ENCODE measurements around the gene TRIML2. TPM values are rescaled to one million over a fixed set of nuclear protein-coding genes. Genes with fewer than 3 reads are reported as not detected.

Gene TRIML2, protein sequence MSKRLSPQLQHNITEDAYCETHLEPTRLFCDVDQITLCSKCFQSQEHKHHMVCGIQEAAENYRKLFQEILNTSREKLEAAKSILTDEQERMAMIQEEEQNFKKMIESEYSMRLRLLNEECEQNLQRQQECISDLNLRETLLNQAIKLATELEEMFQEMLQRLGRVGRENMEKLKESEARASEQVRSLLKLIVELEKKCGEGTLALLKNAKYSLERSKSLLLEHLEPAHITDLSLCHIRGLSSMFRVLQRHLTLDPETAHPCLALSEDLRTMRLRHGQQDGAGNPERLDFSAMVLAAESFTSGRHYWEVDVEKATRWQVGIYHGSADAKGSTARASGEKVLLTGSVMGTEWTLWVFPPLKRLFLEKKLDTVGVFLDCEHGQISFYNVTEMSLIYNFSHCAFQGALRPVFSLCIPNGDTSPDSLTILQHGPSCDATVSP
- polyA plus RNA-seq (2013, experiment 1 of 4), result not detected
- 0.30 TPM for polyA plus RNA-seq (2013, experiment 2 of 4)
- polyA plus RNA-seq (2013, experiment 3 of 4), result 0.43 TPM
- polyA plus RNA-seq (2013, experiment 4 of 4), result 0.20 TPM

DNA sequence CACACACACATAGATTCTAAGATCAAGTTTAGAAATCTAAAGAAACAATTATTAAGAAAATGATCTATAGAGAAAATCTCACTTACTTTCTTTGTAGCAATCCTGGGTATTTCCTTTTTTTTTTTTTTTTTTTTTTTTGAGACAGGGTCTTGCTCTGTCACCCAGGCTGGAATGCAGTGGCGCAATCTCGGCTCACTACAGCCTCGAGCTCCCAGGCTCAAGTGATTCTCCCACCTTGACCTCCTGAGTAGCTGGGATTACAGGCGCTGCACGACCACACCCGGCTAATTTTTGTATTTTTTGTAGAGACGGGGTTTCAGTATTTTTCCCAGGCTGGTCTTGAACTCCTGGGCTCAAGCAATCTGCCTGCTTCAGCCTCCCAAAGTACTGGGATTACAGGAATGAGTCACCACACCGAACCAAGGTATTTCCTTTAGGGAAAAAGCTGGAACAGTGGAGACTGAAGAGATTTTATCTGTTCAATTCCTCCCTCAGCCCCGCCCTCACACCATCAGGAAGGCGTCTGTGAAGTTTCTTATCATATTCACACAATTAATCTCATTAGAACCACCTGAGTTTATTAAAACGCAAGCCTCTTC is at the start of gene TRIML2:
Gene TRIML2 (minus strand): TSS at position 447 of the 599 bp plus-strand sequence. CDS start 4,235 bp downstream, outside the sequence.
- 48 to 50% methylated on average over 11 of the region's 11 CpGs for WGBS, 2 experiments

DNA sequence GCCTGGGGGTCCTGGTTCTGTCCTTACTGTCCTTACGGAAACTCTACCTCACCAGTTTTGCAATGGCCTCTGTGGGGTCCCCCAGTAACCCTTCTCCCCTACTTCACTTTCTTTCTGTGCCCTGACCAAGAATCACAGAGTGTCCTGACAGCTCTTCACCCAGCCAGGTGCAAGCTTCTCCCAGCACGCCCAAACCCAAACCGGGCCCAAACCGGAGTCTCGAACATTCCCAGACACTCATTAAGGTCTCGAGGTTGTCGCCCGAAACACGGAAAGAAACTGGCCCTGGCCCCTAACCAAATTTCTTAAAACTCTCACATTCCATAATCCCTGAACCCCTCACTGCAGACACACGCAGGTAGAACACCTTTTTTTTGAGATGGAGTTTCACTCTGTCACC is 48.9 kb upstream of the TRIML2 start:
- H3K4me1 ChIP-seq (ENCODE audit: control insufficient read depth, insufficient read depth, low read length), result no peaks in the 10 kb centered on the region
- 94 to 95% methylated on average over 10 of the region's 10 CpGs for WGBS, 2 experiments

More for the DNA sequence above, at the start of gene TRIML2:
- H3K36me3 ChIP-seq (ENCODE audit: control insufficient read depth, insufficient read depth, low read length), result no peaks in the 10 kb centered on the region
- H3K9me3 ChIP-seq (ENCODE audit: control insufficient read depth, low read length), result no peaks in the 10 kb centered on the region
- no peak within 1 kb of the TSS for H3K27ac ChIP-seq (ENCODE audit: insufficient read depth, low read depth, low read length, poor library complexity, severe bottlenecking)
- no peak within 1 kb of the TSS for H3K4me3 ChIP-seq (ENCODE audit: insufficient read depth, low read depth, low read length)
- peaks cover 14% of the 10 kb centered on the region for H3K4me1 ChIP-seq (ENCODE audit: control insufficient read depth, insufficient read depth, low read length)
- H3K27me3 ChIP-seq (ENCODE audit: control insufficient read depth, insufficient read depth, low read length, poor library complexity, severe bottlenecking), result no peaks in the 10 kb centered on the region

DNA sequence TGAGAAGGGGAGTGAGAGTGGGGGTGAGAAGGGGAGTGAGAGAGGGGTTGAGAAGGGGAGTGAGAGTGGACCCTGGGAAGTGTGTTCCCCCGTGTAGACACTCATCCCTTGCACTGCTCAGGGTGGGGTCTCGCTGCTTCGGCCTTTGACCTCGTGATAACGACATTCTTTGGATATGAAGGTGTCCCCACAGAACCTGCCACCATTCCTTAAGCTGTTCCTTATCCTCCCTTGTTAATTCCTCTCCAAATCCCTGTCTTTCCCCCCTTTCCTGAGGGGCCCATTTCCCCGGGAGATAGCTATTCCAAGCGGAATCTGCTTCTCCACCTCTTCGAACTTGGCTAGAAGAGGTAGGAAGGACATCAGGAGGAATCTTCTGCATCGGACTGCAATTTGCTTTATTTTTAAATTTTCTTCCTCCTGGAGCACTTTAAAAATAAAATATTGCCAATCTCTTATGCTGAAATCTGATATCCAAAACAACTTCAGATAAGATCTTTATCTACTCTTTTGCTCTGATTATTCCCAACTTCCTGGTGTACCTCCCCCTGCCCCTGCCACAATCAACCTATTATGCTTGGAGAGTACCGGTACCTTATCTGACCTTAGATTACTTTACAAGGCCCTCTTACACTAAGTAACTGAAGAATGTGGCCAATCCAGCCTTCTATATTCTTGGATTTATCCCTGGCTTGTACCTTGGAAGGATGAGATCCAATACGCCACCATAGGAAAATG is 45.4 kb upstream of the TRIML2 start:
- H3K27ac ChIP-seq (ENCODE audit: insufficient read depth, low read depth, low read length, poor library complexity, severe bottlenecking), result no peak overlapping the region
- 84 to 85% methylated on average over 11 of the region's 11 CpGs for WGBS, 2 experiments
- H3K27me3 ChIP-seq (ENCODE audit: control insufficient read depth, insufficient read depth, low read length, poor library complexity, severe bottlenecking), result no peaks in the 10 kb centered on the region
- no peaks in the 10 kb centered on the region for H3K36me3 ChIP-seq (ENCODE audit: control insufficient read depth, insufficient read depth, low read length)
- H3K4me1 ChIP-seq (ENCODE audit: control insufficient read depth, insufficient read depth, low read length), result no peaks in the 10 kb centered on the region
- H3K4me3 ChIP-seq (ENCODE audit: insufficient read depth, low read depth, low read length), result no peak overlapping the region
- H3K9me3 ChIP-seq (ENCODE audit: control insufficient read depth, low read length), result peaks cover 3% of the 10 kb centered on the region

More for the DNA sequence above, 48.9 kb upstream of the TRIML2 start:
- H3K27me3 ChIP-seq (ENCODE audit: control insufficient read depth, insufficient read depth, low read length, poor library complexity, severe bottlenecking), result no peaks in the 10 kb centered on the region
- no peak overlapping the region for H3K27ac ChIP-seq (ENCODE audit: insufficient read depth, low read depth, low read length, poor library complexity, severe bottlenecking)
- H3K4me3 ChIP-seq (ENCODE audit: insufficient read depth, low read depth, low read length), result no peak overlapping the region
- H3K36me3 ChIP-seq (ENCODE audit: control insufficient read depth, insufficient read depth, low read length), result no peaks in the 10 kb centered on the region
- peaks cover 3% of the 10 kb centered on the region for H3K9me3 ChIP-seq (ENCODE audit: control insufficient read depth, low read length)

DNA sequence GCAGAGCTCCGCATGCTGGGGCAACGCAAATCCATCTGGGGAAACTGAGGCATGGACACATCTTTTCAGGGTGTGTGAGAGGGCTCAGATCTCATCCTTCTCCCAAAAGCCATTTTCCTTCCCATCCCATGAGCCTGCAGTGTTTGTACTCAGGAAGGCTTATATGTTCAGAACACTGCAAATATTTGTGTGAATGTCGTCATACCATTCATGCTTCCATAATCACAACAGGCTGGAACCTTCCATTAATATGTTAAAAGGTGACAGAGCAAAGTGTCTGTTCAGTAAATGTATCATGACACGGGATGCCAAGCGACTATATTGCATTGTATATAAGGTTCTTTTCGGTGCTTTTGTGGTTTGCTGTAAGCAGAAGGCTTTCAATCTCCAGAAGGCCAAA is 38.4 kb upstream of the TRIML2 start:
- H3K27ac ChIP-seq (ENCODE audit: insufficient read depth, low read depth, low read length, poor library complexity, severe bottlenecking), result no peak overlapping the region
- H3K36me3 ChIP-seq (ENCODE audit: control insufficient read depth, insufficient read depth, low read length), result no peaks in the 10 kb centered on the region
- WGBS, 2 experiments, result 95 to 97% methylated on average over 6 of the region's 6 CpGs
- no peaks in the 10 kb centered on the region for H3K4me1 ChIP-seq (ENCODE audit: control insufficient read depth, insufficient read depth, low read length)
- no peak overlapping the region for H3K4me3 ChIP-seq (ENCODE audit: insufficient read depth, low read depth, low read length)
- no peaks in the 10 kb centered on the region for H3K9me3 ChIP-seq (ENCODE audit: control insufficient read depth, low read length)
- H3K27me3 ChIP-seq (ENCODE audit: control insufficient read depth, insufficient read depth, low read length, poor library complexity, severe bottlenecking), result no peaks in the 10 kb centered on the region

DNA sequence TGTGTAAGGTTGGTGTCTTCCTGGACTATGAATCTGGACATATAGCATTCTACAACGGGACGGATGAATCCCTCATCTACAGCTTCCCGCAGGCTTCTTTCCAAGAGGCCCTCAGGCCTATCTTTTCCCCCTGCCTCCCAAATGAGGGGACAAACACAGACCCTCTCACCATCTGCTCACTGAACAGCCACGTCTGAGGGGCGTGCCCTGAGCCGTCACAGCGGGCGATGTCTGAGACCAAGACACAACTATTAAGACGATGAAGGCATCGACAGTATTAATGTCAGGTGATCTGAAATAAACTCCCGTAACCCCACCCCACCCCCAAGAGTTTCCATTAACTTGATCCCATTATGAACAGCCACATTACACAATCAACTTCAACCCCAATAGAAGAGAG is 37.8 kb upstream of the TRIML2 start:
- no peaks in the 10 kb centered on the region for H3K4me1 ChIP-seq (ENCODE audit: control insufficient read depth, insufficient read depth, low read length)
- no peaks in the 10 kb centered on the region for H3K36me3 ChIP-seq (ENCODE audit: control insufficient read depth, insufficient read depth, low read length)
- H3K27ac ChIP-seq (ENCODE audit: insufficient read depth, low read depth, low read length, poor library complexity, severe bottlenecking), result no peak overlapping the region
- H3K9me3 ChIP-seq (ENCODE audit: control insufficient read depth, low read length), result no peaks in the 10 kb centered on the region
- H3K4me3 ChIP-seq (ENCODE audit: insufficient read depth, low read depth, low read length), result no peak overlapping the region
- no peaks in the 10 kb centered on the region for H3K27me3 ChIP-seq (ENCODE audit: control insufficient read depth, insufficient read depth, low read length, poor library complexity, severe bottlenecking)
- WGBS, 2 experiments, result 93 to 97% methylated on average over 11 of the region's 11 CpGs

DNA sequence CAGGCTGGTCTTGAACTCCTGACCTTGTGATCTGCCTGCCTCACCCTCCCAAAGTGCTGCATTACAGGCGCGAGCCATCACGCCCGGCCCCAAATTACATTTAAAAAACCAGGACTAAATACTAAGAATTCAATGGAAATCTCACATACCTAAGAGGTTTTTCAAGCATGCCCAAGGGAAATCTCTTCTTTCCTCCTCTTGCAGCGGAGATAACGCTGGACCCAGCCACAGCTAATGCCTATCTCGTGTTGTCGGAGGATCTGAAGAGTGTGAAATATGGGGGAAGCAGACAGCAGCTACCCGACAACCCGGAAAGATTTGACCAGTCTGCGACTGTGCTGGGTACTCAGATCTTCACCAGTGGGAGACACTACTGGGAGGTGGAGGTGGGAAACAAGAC is 37.2 kb upstream of the TRIML2 start:
- WGBS, 2 experiments, result 95 to 97% methylated on average over 11 of the region's 11 CpGs
- H3K4me3 ChIP-seq (ENCODE audit: insufficient read depth, low read depth, low read length), result no peak overlapping the region

DNA sequence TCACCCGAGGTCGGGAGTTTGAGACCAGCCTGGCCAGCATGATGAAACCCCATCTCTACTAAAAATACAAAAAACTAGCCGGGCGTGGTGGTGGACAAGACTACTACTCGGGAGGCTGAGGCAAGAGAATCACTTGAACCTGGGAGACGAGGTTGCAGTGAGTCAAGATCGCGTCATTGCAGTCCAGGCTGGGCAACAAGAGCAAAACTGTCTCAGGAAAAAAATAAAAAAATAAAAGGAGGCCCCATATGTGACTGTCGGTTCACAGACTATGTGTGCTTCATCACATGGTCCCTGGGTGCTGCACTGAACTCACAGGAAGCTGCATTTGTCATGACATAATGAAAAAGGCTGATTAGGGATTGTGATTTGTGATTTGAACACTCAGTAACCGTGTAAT is 36.2 kb upstream of the TRIML2 start:
- WGBS, 2 experiments, result 83 to 90% methylated on average over 10 of the region's 10 CpGs

More for the DNA sequence above, 37.2 kb upstream of the TRIML2 start:
- Histone ChIP-seq H3K36me3 (ENCODE audit: control insufficient read depth, insufficient read depth, low read length) (no peaks in the 10 kb centered on the region), H3K9me3 (ENCODE audit: control insufficient read depth, low read length) (no peaks in the 10 kb centered on the region), H3K27me3 (ENCODE audit: control insufficient read depth, insufficient read depth, low read length, poor library complexity, severe bottlenecking) (no peaks in the 10 kb centered on the region), H3K27ac (ENCODE audit: insufficient read depth, low read depth, low read length, poor library complexity, severe bottlenecking) (no peak overlapping the region), H3K4me1 (ENCODE audit: control insufficient read depth, insufficient read depth, low read length) (no peaks in the 10 kb centered on the region)

DNA sequence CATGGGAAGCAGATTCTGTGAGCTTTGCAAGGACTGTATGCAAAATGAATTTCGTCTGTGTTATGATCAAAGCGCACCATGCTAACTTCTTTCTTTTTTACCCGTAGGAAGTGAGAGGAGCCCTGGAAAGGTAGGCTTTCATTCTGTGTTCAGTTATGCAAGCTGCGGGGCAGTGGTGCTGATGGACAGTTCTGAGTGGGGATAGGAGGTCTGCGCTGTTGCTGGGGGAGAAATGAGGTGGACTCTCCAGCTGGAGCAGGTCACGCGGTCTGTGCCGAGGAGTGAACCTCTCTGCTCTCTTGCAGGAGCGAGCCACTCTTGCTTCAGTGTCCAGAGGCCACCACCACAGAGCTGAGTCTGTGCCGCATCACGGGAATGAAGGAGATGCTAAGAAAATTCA is 34.3 kb upstream of the TRIML2 start:
- Histone ChIP-seq H3K36me3 (ENCODE audit: control insufficient read depth, insufficient read depth, low read length) (no peaks in the 10 kb centered on the region), H3K27me3 (ENCODE audit: control insufficient read depth, insufficient read depth, low read length, poor library complexity, severe bottlenecking) (no peaks in the 10 kb centered on the region), H3K4me3 (ENCODE audit: insufficient read depth, low read depth, low read length) (no peak overlapping the region), H3K4me1 (ENCODE audit: control insufficient read depth, insufficient read depth, low read length) (no peaks in the 10 kb centered on the region), H3K27ac (ENCODE audit: insufficient read depth, low read depth, low read length, poor library complexity, severe bottlenecking) (no peak overlapping the region), H3K9me3 (ENCODE audit: control insufficient read depth, low read length) (no peaks in the 10 kb centered on the region)
- 92 to 96% methylated on average over 11 of the region's 11 CpGs for WGBS, 2 experiments

More for the DNA sequence above, 36.2 kb upstream of the TRIML2 start:
- Histone ChIP-seq H3K27me3 (ENCODE audit: control insufficient read depth, insufficient read depth, low read length, poor library complexity, severe bottlenecking) (no peaks in the 10 kb centered on the region), H3K36me3 (ENCODE audit: control insufficient read depth, insufficient read depth, low read length) (no peaks in the 10 kb centered on the region), H3K4me3 (ENCODE audit: insufficient read depth, low read depth, low read length) (no peak overlapping the region), H3K27ac (ENCODE audit: insufficient read depth, low read depth, low read length, poor library complexity, severe bottlenecking) (no peak overlapping the region), H3K9me3 (ENCODE audit: control insufficient read depth, low read length) (no peaks in the 10 kb centered on the region), H3K4me1 (ENCODE audit: control insufficient read depth, insufficient read depth, low read length) (no peaks in the 10 kb centered on the region)

DNA sequence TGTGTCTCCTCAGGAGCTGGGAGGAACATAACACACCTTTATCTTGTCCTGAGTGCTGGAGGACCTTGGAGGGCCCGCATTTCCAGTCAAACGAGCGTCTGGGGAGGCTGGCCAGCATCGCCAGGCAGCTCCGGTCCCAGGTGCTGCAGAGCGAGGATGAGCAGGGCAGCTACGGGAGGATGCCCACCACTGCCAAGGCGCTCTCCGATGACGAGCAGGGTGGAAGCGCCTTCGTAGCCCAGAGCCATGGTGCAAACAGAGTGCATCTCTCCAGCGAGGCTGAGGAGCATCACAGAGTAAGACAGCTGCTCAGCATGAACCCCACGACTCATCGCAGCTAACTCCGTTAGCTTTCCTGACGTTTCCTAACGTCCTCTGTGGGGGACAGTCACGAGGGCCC is 30.3 kb upstream of the TRIML2 start:
- Histone ChIP-seq H3K9me3 (ENCODE audit: control insufficient read depth, low read length) (no peaks in the 10 kb centered on the region), H3K27me3 (ENCODE audit: control insufficient read depth, insufficient read depth, low read length, poor library complexity, severe bottlenecking) (no peaks in the 10 kb centered on the region), H3K36me3 (ENCODE audit: control insufficient read depth, insufficient read depth, low read length) (no peaks in the 10 kb centered on the region), H3K4me3 (ENCODE audit: insufficient read depth, low read depth, low read length) (no peak overlapping the region), H3K4me1 (ENCODE audit: control insufficient read depth, insufficient read depth, low read length) (no peaks in the 10 kb centered on the region), H3K27ac (ENCODE audit: insufficient read depth, low read depth, low read length, poor library complexity, severe bottlenecking) (no peak overlapping the region)
- WGBS, 2 experiments, result 84 to 85% methylated on average over 19 of the region's 19 CpGs

DNA sequence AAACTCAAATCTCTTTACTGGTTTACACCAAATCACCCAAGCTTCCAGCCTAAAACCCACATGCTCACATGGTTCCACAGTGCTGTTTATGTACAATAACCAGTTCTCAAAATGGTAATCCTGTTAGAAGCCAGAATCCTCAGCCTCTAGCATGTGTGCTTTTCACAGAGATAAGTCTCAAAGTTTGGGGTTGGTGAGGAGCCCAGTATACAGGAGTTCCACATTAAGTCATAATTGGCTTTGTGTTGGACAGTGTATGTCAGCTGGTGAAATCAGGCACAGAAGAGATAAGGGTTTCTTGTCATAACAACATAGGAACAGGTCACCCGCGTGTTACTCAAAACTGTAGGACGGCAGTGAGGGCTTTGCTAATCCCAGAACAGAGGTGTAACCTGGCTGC is 29.7 kb upstream of the TRIML2 start, which contains the start of gene TRIML1:
Gene TRIML1 (plus strand): TSS at position 301 of the 400 bp plus-strand sequence. CDS start 118 bp downstream, outside the sequence.
- 94 to 96% methylated on average over 3 of the region's 3 CpGs for WGBS, 2 experiments
- Histone ChIP-seq H3K9me3 (ENCODE audit: control insufficient read depth, low read length) (no peaks in the 10 kb centered on the region), H3K27ac (ENCODE audit: insufficient read depth, low read depth, low read length, poor library complexity, severe bottlenecking) (no peak within 1 kb of the TSS), H3K36me3 (ENCODE audit: control insufficient read depth, insufficient read depth, low read length) (no peaks in the 10 kb centered on the region), H3K4me3 (ENCODE audit: insufficient read depth, low read depth, low read length) (no peak within 1 kb of the TSS), H3K4me1 (ENCODE audit: control insufficient read depth, insufficient read depth, low read length) (no peaks in the 10 kb centered on the region), H3K27me3 (ENCODE audit: control insufficient read depth, insufficient read depth, low read length, poor library complexity, severe bottlenecking) (no peaks in the 10 kb centered on the region)

All from ectodermal cell (in vitro differentiated cells).